ENCODE data around the gene BRINP2. TPM values are rescaled to one million over a fixed set of nuclear protein-coding genes. Genes with fewer than 3 reads are reported as not detected.

BRINP2 gene
- total RNA-seq, 1 experiment from 2014 or later: 0.24 TPM

GRCh38 chr1:177248258-177248657 is 77.5 kb downstream of the BRINP2 start:
- ATAC-seq (no peak), DNase-seq (ENCODE audit: low spot score) (no peak)
- no peaks in the 10 kb centered on the region for H3K36me3 Mint-ChIP-seq
- no peak overlapping the region for H3K27ac Mint-ChIP-seq
- peaks cover 19% of the 10 kb centered on the region for H3K4me1 Mint-ChIP-seq
- H3K27me3 Mint-ChIP-seq (ENCODE audit: low read depth): no peaks in the 10 kb centered on the region
- ChIA-PET POLR2A (interaction anchor here (0.7 kb wide), 1 partner anchor 173 kb away, joined by 3 read pairs; no protein-coding TSS in a partner anchor), CTCF (no interaction called here)
- H3K4me3 Mint-ChIP-seq: no peak overlapping the region
- H3K9me3 Mint-ChIP-seq: no peaks in the 10 kb centered on the region
- no peak for TF ChIP-seq GABPB1 (CRISPR knock-in tag; IDR thresholded peaks at IDR 0.05)
- TF ChIP-seq PREB (CRISPR knock-in tag; IDR thresholded peaks at IDR 0.05; ENCODE audit: borderline replicate concordance): no peak
- TF ChIP-seq ZSCAN18 (CRISPR knock-in tag; IDR thresholded peaks at IDR 0.05): no peak
- no peak for TF ChIP-seq KAT7 (CRISPR knock-in tag; IDR thresholded peaks at IDR 0.05; ENCODE audit: borderline replicate concordance)
- TF ChIP-seq IRF2 (CRISPR knock-in tag; IDR thresholded peaks at IDR 0.05; ENCODE audit: borderline replicate concordance, low read depth): no peak
- no peak for TF ChIP-seq MLX (CRISPR knock-in tag; IDR thresholded peaks at IDR 0.05)
- TF ChIP-seq CBFB (CRISPR knock-in tag; IDR thresholded peaks at IDR 0.05; ENCODE audit: low read depth): no peak
- TF ChIP-seq E2F4 (CRISPR knock-in tag; IDR thresholded peaks at IDR 0.05; ENCODE audit: borderline replicate concordance, low read depth): no peak
- TF ChIP-seq GTF2I (CRISPR knock-in tag; conservative IDR thresholded peaks at IDR 0.05): no peak
- TF ChIP-seq PRDM15 (CRISPR knock-in tag; IDR thresholded peaks at IDR 0.05): no peak
- TF ChIP-seq HMGXB4 (CRISPR knock-in tag; IDR thresholded peaks at IDR 0.05): no peak
- TF ChIP-seq RELA (CRISPR knock-in tag; IDR thresholded peaks at IDR 0.05; ENCODE audit: borderline replicate concordance): no peak

GRCh38 chr1:177249231-177249630 is 78.5 kb downstream of the BRINP2 start:
- Mint-ChIP-seq H3K27ac (no peak overlapping the region), H3K4me1 (peaks cover 19% of the 10 kb centered on the region), H3K9me3 (no peaks in the 10 kb centered on the region), H3K36me3 (no peaks in the 10 kb centered on the region), H3K4me3 (no peak overlapping the region), H3K27me3 (ENCODE audit: low read depth) (no peaks in the 10 kb centered on the region)
- DNase-seq (ENCODE audit: low spot score) (no peak), ATAC-seq (no peak)
- ChIA-PET CTCF (no interaction called here), POLR2A (no interaction called here)
- no peak for TF ChIP-seq NFATC4 (CRISPR knock-in tag; IDR thresholded peaks at IDR 0.05)
- no peak for TF ChIP-seq JUN (CRISPR knock-in tag; IDR thresholded peaks at IDR 0.05)
- no peak for TF ChIP-seq ZNF396 (CRISPR knock-in tag; IDR thresholded peaks at IDR 0.05; ENCODE audit: borderline replicate concordance)
- TF ChIP-seq ZNF416 (CRISPR knock-in tag; IDR thresholded peaks at IDR 0.05): no peak
- TF ChIP-seq STAT6 (CRISPR knock-in tag; conservative IDR thresholded peaks at IDR 0.05; ENCODE audit: low read depth): no peak
- TF ChIP-seq ZNF121 (CRISPR knock-in tag; IDR thresholded peaks at IDR 0.05): no peak
- no peak for TF ChIP-seq GTF2I (CRISPR knock-in tag; conservative IDR thresholded peaks at IDR 0.05)
